HepG2 (cell line): ENCODE results near the gene SPON2.

Experiments
- AGO1 ChIP-seq: fragments of 200-400 bp; formaldehyde crosslinking; IDR thresholded peaks from 2 replicates; pipeline ENCODE4 v1.6.1; 2017; ENCODE audit warnings: mild to moderate bottlenecking, low read depth, low read length, moderate library complexity; ENCODE audit not compliant: poor library complexity, severe bottlenecking
- CTCF ChIP-seq: sonication (generic); formaldehyde crosslinking; IDR thresholded peaks from 2 replicates; pipeline ENCODE4 v1.5.0; 2020; ENCODE audit warnings: mild to moderate bottlenecking, missing genetic modification reagents, moderate library complexity
- FOXO1 ChIP-seq: sonication (generic); formaldehyde crosslinking; IDR thresholded peaks from 2 replicates; pipeline ENCODE4 v1.4.0; 2020; ENCODE audit warnings: missing genetic modification reagents
- KDM5B ChIP-seq: sonication (generic); formaldehyde crosslinking; IDR thresholded peaks from 2 replicates; pipeline ENCODE4 v1.4.0; 2020; ENCODE audit warnings: missing genetic modification reagents, mild to moderate bottlenecking, borderline replicate concordance
- PAX8 ChIP-seq: sonication (generic); formaldehyde crosslinking; IDR thresholded peaks from 2 replicates; pipeline ENCODE4 v1.8.0; 2022; ENCODE audit warnings: mild to moderate bottlenecking, missing genetic modification reagents, borderline replicate concordance
- PHF21A ChIP-seq: sonication (generic); formaldehyde crosslinking; IDR thresholded peaks from 2 replicates; pipeline ENCODE4 v1.5.0; 2020; ENCODE audit warnings: mild to moderate bottlenecking, missing genetic modification reagents
- SMAD3 ChIP-seq: sonication (generic); formaldehyde crosslinking; IDR thresholded peaks from 2 replicates; pipeline ENCODE4 v1.4.0; 2020; ENCODE audit warnings: missing genetic modification reagents
- SMC3 ChIP-seq: IDR thresholded peaks from 2 replicates; pipeline ENCODE4 v1.6.1; 2011; ENCODE audit warnings: low read length, improper control_type of control experiment
- TCF7L2 ChIP-seq: IDR thresholded peaks from 2 replicates; pipeline ENCODE4 v1.6.1; 2011; ENCODE audit warnings: mild to moderate bottlenecking, low read depth, low read length, moderate library complexity
- ZBTB7B ChIP-seq: sonication (generic); formaldehyde crosslinking; IDR thresholded peaks from 2 replicates; pipeline ENCODE4 v1.4.0; 2020; ENCODE audit warnings: missing genetic modification reagents
- ZFP36L1 ChIP-seq: sonication (generic); formaldehyde crosslinking; IDR thresholded peaks from 2 replicates; pipeline ENCODE4 v1.8.0; 2022; ENCODE audit warnings: mild to moderate bottlenecking, missing genetic modification reagents, moderate library complexity
- TF ChIP-seq, protein P1 (sequence below): sonication (generic); formaldehyde crosslinking; IDR thresholded peaks from 2 replicates; pipeline ENCODE4 v1.8.1; 2023; ENCODE audit warnings: missing genetic modification reagents, inconsistent platforms, borderline replicate concordance
- TF ChIP-seq, protein P2 (sequence below): sonication (generic); formaldehyde crosslinking; IDR thresholded peaks from 2 replicates; pipeline ENCODE4 v1.5.0; 2020; ENCODE audit warnings: missing genetic modification reagents

DNA sequence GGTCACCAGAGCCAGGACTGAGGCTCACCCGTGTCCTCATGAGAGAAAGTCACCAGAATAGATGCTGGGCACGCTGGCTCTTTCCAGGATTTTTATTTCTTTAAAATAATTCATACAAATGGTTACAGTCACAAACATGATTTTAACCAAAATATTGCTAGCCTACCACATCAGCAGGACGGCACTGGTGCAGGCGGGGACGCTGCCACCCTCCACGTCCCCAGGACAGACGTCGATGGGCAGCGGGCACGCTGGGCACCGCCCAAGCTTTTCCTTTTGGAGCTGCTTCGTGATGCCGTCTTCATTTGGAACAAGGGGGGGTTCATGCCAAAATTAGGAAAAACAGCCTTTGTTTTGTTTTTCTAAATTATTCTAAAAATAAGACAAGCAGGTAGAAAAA, 39.0 kb upstream of the SPON2 start:
- TF ChIP-seq PHF21A (CRISPR knock-in tag) (no peak), FOXO1 (no peak), SMC3 (no peak), SMAD3 (CRISPR knock-in tag) (no peak), TCF7L2 (no peak), ZBTB7B (CRISPR knock-in tag) (no peak), PAX8 (CRISPR knock-in tag) (no peak), KDM5B (no peak), ZFP36L1 (no peak), CTCF (CRISPR knock-in tag) (no peak), AGO1 (no peak)
- TF ChIP-seq, protein P1, sequence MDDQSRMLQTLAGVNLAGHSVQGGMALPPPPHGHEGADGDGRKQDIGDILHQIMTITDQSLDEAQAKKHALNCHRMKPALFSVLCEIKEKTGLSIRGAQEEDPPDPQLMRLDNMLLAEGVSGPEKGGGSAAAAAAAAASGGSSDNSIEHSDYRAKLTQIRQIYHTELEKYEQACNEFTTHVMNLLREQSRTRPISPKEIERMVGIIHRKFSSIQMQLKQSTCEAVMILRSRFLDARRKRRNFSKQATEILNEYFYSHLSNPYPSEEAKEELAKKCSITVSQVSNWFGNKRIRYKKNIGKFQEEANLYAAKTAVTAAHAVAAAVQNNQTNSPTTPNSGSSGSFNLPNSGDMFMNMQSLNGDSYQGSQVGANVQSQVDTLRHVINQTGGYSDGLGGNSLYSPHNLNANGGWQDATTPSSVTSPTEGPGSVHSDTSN: no peak
- TF ChIP-seq, protein P2, sequence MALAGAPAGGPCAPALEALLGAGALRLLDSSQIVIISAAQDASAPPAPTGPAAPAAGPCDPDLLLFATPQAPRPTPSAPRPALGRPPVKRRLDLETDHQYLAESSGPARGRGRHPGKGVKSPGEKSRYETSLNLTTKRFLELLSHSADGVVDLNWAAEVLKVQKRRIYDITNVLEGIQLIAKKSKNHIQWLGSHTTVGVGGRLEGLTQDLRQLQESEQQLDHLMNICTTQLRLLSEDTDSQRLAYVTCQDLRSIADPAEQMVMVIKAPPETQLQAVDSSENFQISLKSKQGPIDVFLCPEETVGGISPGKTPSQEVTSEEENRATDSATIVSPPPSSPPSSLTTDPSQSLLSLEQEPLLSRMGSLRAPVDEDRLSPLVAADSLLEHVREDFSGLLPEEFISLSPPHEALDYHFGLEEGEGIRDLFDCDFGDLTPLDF (CRISPR knock-in tag): no peak
